NCI-H2107 (cell line): ENCODE measurements around the gene PPAT.
"Not testable (repeated sequence)": the region's sequence is repeated elsewhere in the genome, so short reads cannot be mapped to it uniquely, and the experiment has no call there.

Experiments
- DNase-seq: peaks from one replicate; lab custom pipeline; 2025; lab: John Stamatoyannopoulos, UW

The PPAT gene

DNA sequence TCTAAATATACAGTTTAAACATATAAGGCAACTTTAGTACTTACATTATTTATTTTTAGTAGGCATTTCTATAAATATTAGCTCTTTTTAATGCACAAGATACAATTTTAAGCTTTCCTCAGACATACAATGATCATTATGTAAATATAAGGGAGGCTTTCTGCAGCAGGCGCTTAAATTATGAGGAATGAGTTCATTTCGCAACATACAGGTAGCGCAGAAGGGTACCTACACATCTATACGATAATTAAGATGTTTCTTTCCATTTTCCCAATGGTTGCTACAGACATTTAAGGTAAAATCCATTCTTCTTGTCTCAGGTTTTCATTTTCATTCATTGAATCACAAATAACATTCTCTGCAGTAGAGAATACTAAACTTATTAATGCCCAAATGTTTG lies 49.3 kb downstream of the PPAT start:
- DNase-seq: no peak

DNA sequence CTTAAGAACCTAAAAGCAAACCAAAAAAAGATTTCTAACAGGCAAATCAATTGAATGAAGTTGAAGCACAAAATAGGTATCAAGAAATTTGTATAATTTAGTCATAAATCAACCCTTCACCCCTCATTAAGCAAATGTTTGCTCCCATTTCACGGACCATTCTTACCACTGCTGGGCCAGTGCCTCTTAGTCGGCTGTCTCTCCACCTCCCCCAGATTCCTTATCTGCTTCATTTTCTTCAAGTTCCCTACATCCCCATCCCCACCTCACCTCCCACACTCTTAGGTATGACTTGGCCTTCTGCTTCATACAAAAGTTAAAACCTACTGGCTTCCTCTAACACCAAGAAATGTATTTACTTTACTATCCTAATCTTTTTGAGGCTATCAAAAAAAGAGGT lies 60.0 kb downstream of the PPAT start:
- no peak for DNase-seq

DNA sequence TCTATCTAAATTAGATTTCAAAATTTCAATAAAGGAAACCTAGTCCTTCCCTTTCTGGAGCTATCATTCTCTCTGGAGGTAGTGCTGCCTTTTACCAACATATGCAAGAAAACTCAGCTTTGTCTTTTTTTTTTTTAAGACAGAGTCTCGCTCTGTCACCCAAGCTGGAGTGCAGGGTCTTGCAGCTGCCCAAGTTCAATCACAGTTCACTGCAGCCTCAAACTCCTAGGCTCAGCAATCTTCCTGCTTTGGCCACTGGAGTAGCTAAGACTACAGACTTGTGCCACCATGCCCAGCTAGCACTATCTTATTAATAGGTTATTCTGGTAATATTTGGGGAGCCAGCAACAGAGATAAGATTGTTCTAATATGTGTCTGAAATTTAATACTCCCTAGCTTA lies 60.5 kb downstream of the PPAT start:
- no peak for DNase-seq

DNA sequence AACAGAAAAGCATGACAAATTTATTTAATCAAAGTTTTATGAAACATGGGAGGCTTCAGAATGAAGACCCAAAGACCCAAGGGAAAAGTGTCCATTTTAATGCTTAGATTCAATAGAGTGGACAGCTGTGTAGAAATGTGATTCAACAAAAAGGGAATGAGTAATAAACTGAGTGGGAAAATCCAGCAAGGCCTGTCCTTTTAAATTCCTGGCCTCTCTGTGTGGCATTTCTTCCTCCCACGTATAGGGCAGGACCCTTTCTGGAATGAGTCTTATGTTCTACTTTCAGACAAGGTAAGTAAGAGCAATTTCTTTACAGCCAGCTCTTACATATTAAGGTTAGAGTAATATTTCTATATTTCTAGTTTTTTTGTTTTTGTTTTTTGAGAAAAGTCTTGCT lies 62.6 kb downstream of the PPAT start:
- DNase-seq: no peak

DNA sequence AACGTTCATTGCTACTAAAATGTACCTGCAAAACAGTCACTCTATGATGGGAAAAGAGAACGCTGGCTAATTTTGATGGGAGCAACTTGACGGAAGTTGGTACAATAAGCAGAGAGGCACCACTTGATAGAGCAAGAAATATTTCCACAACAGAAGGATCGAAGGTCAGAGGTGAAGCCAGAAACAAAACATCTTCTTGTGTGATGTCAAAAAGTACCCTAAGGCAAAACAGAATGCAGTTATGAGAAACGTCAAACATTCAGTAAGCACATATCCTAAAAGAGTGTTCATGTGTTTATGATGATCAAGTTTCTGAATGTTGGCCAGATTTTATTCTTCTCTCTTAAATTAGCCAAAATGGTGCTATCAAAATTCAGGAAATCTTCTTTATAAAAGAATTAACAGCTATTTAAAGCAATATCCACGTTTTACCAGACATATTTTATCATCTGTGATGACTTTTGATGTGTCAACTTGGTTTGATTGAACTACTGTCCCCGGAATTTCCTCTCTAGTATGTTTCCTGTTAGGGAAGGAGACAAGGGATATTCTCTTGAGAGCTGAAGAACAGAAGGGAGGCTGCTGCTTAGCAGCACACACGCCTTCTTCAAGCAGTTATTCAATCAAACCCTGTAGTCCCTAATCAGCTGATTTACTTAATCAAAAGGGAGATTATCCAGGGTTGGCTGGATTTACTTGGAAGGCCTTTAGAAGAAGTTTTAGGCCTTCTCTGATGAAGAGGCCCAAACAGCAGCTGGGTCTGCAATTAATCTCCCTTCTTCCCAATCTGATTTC lies 63.8 kb downstream of the PPAT start:
- DNase-seq: no peak

DNA sequence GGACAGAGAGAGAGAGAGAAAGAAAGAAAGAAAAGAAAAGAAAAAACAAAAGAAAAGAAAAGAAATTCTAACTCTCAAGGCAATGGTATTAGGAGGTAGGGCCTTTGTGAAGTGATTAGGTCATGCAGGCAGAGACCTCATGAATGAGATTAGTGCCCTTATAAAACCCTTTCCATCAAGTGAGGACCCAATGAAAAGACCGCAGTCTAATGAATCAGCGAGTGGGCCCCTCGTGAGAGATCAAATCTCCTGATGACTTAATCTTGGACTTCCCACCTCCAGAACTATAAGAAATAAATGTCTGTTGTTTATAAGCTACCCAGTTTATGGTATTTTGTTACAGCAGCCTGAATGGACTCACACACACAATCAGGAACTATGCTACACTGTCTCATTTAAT lies 65.0 kb downstream of the PPAT start:
- no peak for DNase-seq

DNA sequence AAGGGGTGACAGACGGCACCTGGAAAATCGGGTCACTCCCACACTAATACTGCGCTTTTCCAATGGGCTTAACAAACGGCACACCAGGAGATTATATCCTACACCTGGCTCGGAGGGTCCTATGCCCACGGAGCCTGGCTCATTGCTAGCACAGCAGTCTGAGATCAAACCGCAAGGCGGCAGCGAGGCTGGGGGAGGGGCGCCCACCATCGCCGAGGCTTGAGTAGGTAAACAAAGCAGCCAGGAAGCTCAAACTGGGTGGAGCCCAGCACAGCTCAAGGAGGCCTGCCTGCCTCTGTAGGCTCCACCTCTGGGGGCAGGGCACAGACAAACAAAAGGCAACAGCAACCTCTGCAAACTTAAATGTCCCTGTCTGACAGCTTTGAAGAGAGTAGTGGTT lies 72.4 kb downstream of the PPAT start:
- DNase-seq: not testable (repeated sequence)

DNA sequence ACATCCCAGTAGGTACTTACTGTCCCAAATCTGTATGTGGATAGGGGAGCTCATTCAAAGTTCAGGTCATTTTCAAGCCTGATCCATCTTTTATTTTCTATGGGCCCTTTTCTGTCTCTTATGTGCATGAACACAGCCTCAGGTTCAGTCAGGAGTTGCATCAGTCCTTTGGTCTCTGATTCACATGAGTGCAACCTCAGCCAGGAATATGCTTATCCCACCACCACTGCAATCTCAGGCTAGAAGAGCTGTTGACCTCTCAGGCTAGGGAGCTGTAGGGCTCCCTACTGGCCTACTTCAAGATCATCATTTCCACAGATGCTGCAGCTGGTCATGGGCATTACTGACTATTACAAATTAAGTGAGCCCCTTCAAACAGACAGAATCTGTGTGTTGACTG lies 75.3 kb downstream of the PPAT start:
- DNase-seq: no peak

DNA sequence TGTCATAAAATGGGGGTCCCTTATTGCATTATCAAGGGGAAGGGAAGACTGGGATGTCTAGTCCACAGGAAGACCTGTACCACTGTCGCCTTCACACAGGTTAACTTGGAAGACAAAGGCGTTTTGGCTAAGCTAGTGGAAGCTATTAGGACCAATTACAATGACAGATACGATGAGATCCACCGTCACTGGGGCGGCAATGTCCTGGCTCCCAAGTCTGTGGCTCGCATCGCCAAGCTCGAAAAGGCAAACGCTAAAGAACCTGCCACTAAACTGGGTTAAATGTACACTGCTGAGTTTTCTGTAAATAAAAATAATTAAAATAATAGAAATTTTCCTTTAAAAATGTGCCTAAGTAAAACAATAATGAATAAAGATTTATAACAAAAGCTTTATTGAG lies 78.8 kb downstream of the PPAT start:
- DNase-seq: no peak

DNA sequence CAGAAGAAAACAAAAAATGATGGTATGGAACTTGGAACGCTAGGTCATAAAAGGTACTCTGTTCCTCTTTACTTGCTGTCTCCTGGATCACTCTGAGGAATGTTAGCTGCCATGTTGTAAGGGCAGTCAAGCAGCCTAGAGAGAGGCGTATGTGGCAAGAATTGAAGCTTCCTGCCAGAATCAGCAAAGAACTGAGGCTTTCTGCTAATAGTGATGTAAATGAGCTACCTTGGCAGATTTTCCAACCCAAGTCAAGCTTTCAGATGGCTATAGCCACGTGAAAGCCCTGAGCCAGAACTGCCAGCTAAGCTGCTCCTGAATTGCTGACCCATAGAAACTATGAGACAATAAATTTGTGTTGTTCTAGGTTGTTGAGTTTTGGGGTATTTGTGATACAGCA lies 86.8 kb downstream of the PPAT start:
- no peak for DNase-seq

DNA sequence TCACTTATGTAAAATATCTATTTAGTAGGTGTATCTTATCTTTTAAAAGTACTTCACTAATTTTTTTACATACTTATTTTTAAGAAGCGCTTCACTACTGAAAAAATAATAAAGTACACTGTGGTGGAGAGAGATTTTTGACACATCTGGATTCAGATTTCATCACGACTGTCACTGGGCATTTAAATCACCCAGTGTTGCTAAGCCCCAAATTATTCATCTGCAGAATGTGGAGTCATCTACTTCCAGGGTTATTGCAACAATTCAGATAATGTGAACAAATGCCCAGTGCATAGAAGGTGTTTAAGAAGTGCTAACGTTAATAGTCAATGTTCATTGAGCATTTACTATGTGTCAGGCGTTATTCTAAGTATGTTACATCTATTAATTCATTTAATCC lies 90.0 kb downstream of the PPAT start:
- DNase-seq: no peak
